WI38 (cell line): ENCODE data around the gene TRERF1.

Experiments used
- H3K4me3 ChIP-seq: 2 replicates; pipeline ENCODE4 v1.5.1; 2011; ENCODE audit warnings: low read depth, mild to moderate bottlenecking, control low read depth, low read length
- CTCF ChIP-seq: IDR thresholded peaks from 2 replicates; pipeline ENCODE4 v1.5.1; 2012; ENCODE audit warnings: low read depth, mild to moderate bottlenecking, control low read depth, low read length

TRERF1 gene

DNA sequence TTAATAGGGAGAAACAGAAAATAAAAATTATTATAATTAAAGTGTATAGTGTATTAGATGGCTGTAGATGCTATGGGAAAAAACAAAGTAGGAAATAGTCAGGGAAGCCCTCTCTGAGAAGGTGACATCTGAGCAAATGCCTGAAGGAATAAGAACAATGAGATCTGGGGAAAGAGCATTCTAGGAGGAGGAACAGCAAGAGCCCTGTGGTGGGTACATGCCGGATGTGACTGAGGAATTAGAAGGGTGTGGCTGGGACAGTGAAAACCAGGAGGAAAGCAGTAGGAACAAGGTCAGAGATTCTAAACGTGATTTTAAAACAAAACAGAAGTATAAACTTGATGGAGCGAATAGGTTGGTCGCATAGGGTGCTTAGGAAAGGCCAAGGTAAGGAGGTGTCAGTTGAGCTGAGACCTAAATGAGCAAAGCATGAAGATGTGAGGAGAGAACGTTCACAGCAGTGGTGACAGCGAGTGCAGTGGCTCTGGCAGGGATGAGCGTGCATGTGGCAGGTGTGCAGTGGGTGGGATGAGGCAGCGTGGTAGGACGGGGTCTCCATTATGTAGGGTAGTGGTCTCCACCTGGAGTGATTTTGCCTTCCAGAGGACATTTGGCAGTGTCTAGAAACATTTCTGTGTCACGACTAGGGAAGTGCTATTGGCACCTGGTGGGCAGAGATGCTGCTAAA lies 137.0 kb downstream of the TRERF1 start:
- no peak for TF ChIP-seq CTCF
- H3K4me3 ChIP-seq, result no peak overlapping the region

GRCh38 chr6:42313941-42314570 lies 137.7 kb downstream of the TRERF1 start:
- no peak overlapping the region for H3K4me3 ChIP-seq
- TF ChIP-seq CTCF, result no peak

DNA sequence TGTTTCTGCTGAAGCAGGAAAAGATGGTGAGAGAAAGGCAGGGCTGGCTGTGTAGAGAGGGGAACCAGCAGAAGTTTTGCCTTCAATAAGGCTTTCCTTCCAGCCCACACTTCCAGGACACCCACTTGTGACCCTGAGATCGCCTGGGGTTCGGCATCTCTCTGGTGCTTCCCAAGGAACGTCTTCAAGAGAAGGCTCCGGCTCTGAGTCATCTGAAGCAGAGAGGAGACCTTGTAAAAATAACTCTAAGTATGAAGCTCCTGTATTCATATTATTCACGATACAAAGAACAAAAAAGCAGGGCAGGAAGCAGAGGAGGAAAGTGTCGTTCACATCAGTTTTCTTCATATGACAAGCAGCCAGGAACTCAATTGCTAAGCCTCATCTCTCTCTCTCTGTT lies 138.7 kb downstream of the TRERF1 start:
- no peak overlapping the region for H3K4me3 ChIP-seq
- TF ChIP-seq CTCF, result no peak

GRCh38 chr6:42307141-42307470 lies 144.6 kb downstream of the TRERF1 start:
- no peak overlapping the region for H3K4me3 ChIP-seq
- TF ChIP-seq CTCF, result no peak

DNA sequence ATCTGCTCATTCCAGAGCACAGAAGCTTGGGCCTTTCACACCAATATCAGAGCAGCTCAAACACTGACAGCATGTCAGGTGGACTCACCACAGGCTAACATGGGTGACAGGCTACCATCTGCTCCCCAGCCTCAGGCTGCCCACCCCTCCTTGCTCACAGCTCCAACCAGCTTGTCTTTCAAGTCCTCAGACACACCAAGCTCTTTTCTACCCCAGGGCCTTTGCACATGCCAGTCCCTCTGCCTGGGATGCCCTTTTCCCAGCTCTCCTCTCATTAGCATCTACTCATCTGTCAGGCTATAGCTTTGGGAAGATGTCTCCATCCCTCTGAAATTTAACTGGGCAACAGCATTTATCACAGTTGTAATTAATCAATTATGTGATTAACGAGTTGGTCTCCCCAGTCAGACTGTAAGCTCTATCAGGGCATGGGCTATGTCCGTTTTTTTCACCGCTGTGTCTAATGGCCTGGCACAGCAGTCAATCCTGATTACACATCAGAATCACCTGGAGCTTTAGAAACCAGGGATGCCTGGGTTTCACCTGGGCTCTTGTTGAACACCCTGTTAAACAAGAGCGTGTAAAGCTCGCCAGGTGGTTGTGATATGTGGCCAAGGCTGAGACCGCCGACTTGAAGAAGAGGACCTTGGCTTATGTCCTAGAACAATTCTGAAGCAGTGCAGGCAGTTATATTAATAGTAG lies 145.1 kb downstream of the TRERF1 start:
- no peak overlapping the region for H3K4me3 ChIP-seq
- TF ChIP-seq CTCF, result no peak

DNA sequence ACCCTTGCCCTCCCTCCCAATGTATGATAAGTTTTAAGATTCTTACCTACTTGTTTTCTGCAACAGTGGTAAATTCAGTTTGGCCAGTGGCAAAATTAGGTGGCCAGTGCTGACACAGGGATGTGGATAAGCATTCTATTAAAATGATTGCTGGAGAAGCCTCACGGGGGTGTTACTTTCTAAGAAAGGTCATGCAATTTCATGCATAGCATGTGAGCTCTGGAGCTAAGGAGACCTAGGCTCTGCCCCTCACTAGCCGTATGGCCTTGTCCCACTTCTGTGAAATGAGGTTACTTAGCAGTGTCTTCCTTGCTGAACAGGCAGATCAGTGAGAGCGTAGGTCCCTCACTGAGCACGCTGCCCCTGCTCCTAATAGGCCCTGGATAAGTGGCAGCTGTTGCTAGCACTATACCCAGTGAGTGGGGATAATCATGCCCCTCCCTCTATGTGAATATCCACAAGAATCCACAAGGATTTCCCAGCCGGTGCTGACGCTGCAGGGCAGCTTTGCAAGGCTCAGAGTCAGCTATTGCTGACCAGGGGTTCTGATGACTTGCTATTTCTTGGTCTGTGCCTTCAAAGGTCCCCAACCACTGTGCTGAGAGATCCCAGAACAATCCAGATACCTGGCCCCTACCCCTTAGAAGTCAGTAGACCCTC lies 147.5 kb downstream of the TRERF1 start:
- no peak for TF ChIP-seq CTCF
- H3K4me3 ChIP-seq, result no peak overlapping the region

DNA sequence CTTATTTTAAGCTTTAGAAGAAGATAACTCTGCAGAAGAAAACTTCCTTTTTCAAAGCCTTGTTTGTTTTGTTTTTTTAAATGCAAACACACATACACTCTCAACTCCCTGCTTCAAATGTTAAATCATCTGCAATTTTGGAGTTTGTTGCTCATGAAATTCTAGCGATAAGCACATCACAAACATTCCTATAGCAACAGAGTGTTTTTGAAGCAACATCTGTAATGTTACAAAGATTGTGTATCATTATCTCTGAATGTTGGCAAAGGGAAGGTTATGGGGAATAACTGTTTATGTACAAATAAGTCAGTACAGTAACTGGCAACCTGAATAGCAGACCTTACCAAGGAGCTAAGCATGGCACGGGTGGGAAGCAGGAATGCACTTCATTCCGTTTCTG lies 149.3 kb downstream of the TRERF1 start:
- TF ChIP-seq CTCF, result no peak
- no peak overlapping the region for H3K4me3 ChIP-seq
